NCI-H2081 (cell line): ENCODE data around the gene LSMEM2.
"Not testable (repeated sequence)": the region's sequence is repeated elsewhere in the genome, so short reads cannot be mapped to it uniquely, and the experiment has no call there.

Source experiments
- DNase-seq, 2 experiments: peaks; one replicate each; lab custom pipeline; 2025; lab: John Stamatoyannopoulos, UW

Gene LSMEM2

DNA sequence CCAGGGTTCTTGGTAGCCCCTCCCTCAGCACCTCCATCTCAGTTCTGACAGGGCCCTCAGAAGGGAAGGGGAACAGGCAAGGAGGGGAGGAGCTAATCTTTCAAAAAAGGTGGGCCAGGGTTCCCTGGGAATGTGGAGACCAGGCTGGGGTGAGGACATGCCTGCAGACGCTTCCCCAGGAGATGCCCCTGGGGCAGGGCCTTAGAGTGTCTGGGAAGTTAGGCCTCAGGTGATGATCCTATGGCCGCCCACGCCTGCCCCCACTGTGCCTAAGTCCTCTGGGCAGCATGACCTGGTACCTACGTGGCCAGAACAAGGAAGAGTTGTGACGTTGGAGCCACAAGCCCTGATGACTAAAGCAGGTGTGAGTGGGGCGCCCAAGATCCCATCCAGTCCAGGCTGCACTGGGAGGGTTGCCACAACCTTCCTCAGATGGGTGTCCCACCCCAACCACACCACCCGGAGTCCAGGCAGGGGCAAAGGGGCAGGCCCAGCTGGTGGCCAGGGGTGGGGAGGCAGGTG is 13.9 kb upstream of the LSMEM2 start:
- no peak for DNase-seq

DNA sequence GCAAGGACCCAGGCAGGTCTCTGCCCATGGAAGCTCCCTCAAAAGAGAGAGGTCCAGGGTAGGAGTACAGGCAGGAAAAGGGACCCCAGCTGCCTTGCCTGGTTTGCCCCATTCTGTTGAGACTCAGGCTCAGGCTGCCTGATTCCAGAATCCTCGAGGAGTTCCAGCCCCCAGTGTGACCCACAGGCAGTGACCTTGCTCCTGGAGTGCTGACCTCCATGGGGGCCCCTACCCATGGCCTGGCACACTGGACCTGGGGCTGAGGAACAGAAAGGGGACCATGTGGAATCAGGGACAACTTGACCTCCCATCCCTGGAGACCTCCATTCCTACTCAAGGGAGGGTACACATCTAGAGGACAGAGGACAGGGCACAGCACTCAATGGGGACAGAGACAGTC is 13.3 kb upstream of the LSMEM2 start:
- DNase-seq: no peak

GRCh38 chr3:50266017-50266416 is 12.9 kb upstream of the LSMEM2 start:
- no peak for DNase-seq

- DNase-seq: no peak
Measured at GRCh38 chr3:50266836-50267235, 12.1 kb upstream of the LSMEM2 start.

DNA sequence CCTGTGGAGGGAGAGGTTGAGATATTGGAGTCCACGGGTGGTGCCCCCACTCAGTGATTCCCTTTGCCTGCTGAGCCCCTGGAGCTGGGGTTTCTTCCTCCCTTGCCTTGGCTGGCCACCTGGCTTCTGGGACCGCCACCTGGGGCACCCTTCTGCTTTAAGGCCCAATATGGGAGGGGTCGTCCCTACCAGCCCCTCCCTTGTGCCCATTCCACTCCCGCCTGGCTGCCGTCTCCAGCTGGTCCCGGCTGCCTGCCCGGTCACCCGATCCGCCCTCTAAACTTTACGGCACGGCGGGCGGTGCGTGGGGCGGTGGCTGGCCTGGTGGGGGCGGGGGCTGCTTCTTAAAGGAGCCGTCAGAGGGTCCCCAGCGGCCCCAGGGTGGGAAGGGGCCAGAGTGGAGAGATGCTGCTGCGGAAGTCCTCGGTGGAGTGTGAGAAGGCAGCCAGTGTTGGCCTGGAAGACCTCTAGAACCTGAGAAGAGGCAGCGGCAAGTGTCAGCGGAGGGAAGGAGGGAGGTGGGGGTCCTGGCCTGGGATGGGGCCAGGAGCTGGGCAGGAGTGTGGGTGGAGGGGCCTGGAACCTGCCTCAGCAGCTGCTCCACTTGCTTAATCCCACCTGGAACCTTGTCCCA is 11.5 kb upstream of the LSMEM2 start:
- DNase-seq: no peak

GRCh38 chr3:50268276-50268675 is 10.6 kb upstream of the LSMEM2 start:
- DNase-seq: no peak

DNA sequence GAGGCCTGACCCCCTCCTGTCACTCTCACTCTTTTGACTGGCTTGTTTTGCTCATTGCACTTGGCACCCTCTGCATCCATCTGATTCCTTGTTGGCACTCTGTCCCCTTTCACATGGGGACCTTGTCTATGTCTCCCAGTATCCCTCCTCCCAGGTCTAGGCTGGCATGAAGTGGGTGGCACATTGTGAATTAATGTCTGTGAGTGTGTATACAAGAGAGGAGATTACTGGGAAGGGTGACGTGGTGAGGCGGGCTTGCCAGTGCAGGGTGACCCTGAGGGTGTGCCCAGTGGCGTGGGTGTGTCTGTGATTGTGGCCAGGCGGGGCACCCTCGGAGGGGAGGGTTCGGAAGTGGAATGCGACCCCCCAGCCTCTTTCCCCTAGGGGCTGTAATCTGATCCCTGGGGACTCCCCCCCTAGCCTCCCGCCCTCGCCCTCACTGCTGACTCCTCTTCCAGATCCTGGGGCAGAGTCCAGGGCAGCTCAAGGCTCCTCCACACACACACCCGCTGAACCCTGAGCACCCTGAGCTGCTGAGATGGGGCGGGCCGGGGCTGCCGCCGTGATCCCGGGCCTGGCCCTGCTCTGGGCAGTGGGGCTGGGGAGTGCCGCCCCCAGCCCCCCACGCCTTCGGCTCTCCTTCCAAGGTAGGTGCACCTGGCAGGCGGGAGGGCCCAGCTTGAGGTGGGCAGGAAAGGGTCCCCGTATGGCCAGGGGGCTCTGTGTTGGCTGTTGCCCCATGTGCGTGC is 10.0 kb upstream of the LSMEM2 start, which contains the start of gene SEMA3B:
Gene SEMA3B (plus strand): TSS at position 445 of the 749 bp plus-strand sequence. CDS start 94 bp downstream, at position 539.
- no peak for DNase-seq

- no peak for DNase-seq
Measured at GRCh38 chr3:50269460-50269859, 9.4 kb upstream of the LSMEM2 start.

GRCh38 chr3:50269977-50270413 is 8.9 kb upstream of the LSMEM2 start:
- DNase-seq: no peak

- DNase-seq: no peak
Measured at GRCh38 chr3:50270422-50271224, 8.3 kb upstream of the LSMEM2 start.

DNA sequence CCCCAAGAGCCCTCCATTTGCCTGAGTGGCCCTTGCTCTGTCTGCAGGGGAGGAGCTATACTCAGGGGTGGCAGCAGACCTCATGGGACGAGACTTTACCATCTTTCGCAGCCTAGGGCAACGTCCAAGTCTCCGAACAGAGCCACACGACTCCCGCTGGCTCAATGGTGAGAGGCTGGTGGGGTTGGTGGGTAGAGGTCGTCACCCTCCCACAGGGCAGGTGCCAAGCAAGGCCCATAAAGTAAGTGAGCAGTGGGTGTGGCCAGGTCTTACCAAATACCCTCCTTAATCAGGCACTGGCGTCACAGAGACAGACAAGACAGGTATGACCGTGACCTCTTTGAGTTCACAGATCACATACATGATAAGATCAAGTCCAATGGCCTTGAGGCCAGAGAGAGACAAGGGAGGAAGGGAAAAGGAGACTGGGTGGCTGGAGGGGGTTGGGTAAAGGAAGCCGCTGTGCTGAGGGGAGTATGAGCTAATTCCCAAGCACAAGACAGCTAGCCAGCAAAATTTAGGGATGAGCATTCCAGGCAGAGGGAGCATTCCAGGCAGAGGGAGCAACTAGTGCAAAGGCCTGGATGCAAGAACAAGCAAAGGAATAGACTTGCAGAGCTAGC is 7.5 kb upstream of the LSMEM2 start:
- DNase-seq: no peak

DNA sequence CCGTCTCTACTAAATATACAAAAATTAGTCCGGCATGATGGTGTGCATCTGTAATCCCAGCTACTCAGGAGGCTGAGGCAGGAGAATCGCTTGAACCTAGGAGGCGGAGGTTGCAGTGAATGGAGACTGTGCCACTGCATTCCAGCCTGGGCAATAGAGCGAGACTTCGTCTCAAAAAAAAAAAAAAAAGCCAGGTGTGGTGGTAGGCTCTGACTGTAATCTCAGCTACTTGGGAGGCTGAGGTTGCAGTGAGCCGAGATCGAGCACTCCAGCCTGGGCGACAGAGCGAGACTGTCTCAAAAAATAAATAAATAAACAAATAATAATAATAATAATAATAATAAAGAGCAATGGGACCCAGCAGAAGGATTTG is 6.4 kb upstream of the LSMEM2 start:
- not testable (repeated sequence) for DNase-seq

GRCh38 chr3:50272911-50273688 is 5.8 kb upstream of the LSMEM2 start:
- DNase-seq: peak; percentile 56 to 73

GRCh38 chr3:50273689-50274065 is 5.2 kb upstream of the LSMEM2 start:
- DNase-seq: no peak

DNA sequence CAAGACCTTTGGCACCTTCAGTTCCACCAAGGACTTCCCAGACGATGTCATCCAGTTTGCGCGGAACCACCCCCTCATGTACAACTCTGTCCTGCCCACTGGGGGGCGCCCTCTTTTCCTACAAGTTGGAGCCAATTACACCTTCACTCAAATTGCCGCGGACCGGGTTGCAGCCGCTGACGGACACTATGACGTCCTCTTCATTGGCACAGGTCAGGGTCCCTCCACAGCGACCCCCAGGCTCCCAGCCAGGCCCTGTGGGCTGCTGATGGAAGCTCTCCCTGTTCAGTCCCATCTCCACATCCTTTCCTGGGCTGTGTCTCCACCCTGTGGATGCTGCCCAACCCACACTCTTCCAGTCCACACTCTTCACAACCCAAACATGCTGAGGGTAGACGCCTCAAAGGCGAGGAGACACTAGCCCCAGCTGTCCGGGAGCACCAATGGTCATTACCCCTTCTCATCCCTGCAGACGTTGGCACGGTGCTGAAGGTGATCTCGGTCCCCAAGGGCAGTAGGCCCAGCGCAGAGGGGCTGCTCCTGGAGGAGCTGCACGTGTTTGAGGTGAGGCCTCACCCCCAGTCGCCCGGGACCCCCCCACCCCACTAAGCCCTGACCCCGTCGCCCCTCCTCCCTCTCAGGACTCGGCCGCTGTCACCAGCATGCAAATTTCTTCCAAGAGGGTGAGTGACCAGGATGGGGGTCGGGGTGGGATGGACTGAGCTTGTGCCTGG is 4.3 kb upstream of the LSMEM2 start:
- DNase-seq: peak; percentile 36 to 44

- no peak for DNase-seq
Measured at GRCh38 chr3:50275141-50275995, 3.5 kb upstream of the LSMEM2 start.

- DNase-seq: no peak
Measured at GRCh38 chr3:50275996-50276761, 2.7 kb upstream of the LSMEM2 start.

- DNase-seq: no peak
Measured at GRCh38 chr3:50276762-50277101, 2.2 kb upstream of the LSMEM2 start.
